Transverse colon (tissue), 4 donors: ENCODE results near the gene KCTD18. TPM values are rescaled to one million over a fixed set of nuclear protein-coding genes. Genes with fewer than 3 reads are reported as not detected.

Experiments used
- DNase-seq: peaks from one replicate; pipeline ENCODE4 v3.0.0-alpha.2; 2019
- H3K27ac ChIP-seq, 4 donors: fragments of 200-600 bp; sonication (generic); 2 replicates each; pipeline ENCODE4 v1.5.1; 2016 to 2018; ENCODE audit warnings: inconsistent platforms in 4 of 4
- H3K27me3 ChIP-seq: fragments of 200-600 bp; sonication (generic); 2 replicates; pipeline ENCODE4 v1.5.1; 2017; ENCODE audit warnings: inconsistent platforms
- H3K36me3 ChIP-seq, 4 donors: fragments of 200-600 bp; sonication (generic); 2 replicates each; pipeline ENCODE4 v1.5.1; 2017 to 2019; ENCODE audit warnings: inconsistent platforms in 4 of 4
- H3K4me1 ChIP-seq, 4 donors: fragments of 200-600 bp; sonication (generic); 2 replicates each; pipeline ENCODE4 v1.5.1; 2017 to 2020; ENCODE audit warnings: inconsistent platforms in 4 of 4
- H3K4me3 ChIP-seq, 4 donors: fragments of 200-600 bp; sonication (generic); 1 replicate in 1 of 4; 2 replicates in 3 of 4; pipeline versions ENCODE4 v1.5.1 to v1.6.1; 2017 to 2019; ENCODE audit warnings: inconsistent platforms in 4 of 4
- H3K9me3 ChIP-seq, 2 donors: fragments of 200-600 bp; sonication (generic); 2 replicates each; pipeline ENCODE4 v1.5.1; 2017 to 2019; ENCODE audit warnings: inconsistent platforms in 2 of 2
- CTCF ChIP-seq, 5 experiments: fragments of 200-600 bp in 3 of 5; fragments of 450-650 bp in 2 of 5; sonication (generic) in 3 of 5; IDR thresholded peaks; 1 replicate in 2 of 5; 2 replicates in 3 of 5; pipeline ENCODE4 v1.5.1; 2016 to 2017; ENCODE audit warnings: antibody characterized with exemption in 5 of 5, inconsistent platforms in 3 of 5, mild to moderate bottlenecking in 2 of 5, moderate library complexity in 1 of 5
- EP300 ChIP-seq: sonication (generic); formaldehyde crosslinking; IDR thresholded peaks from one replicate; pipeline ENCODE4 v1.6.1; 2017; ENCODE audit warnings: antibody characterized with exemption, low read depth
- POLR2A ChIP-seq: fragments of 450-650 bp; IDR thresholded peaks from one replicate; pipeline ENCODE4 v1.6.1; 2016; ENCODE audit warnings: antibody characterized with exemption, mild to moderate bottlenecking, moderate library complexity
- POLR2AphosphoS5 ChIP-seq, 3 donors: sonication (generic); formaldehyde crosslinking; IDR thresholded peaks; one replicate each; pipeline ENCODE4 v1.6.1; 2016; ENCODE audit warnings: antibody characterized with exemption in 3 of 3
- WGBS, 2 donors: methylation state at CpG; one replicate each; pipeline ENCODE4 v1.1.5; 2018; ENCODE audit warnings: low coverage in 1 of 2; 5-methylcytosine and 5-hydroxymethylcytosine counted together
- in situ Hi-C, 4 donors: fragments of 200-750 bp; cut with MboI; loops; one replicate each; pipeline versions ENCODE4 v1.15.0 to v1.15.1; 2017; ENCODE audit warnings: low sequenced_read_pairs in 3 of 4, low pct_ligation_motif_present in 1 of 4, low pct_unique_long_range_greater_than_20kb in 1 of 4
- intact Hi-C: fragments of 100-400 bp; cut with DNase I; formaldehyde crosslinking; loops from one replicate; pipeline ENCODE4 v1.15.1; 2023; ENCODE audit warnings: low total_unique reads
- total RNA-seq, 4 donors: library from RNA; depleted of rRNA; stranded (reverse); fragments of >200 nt; gene quantifications; one replicate each; pipeline ENCODE4 v1.1.0, GENCODE V29; 2016

KCTD18 gene
- total RNA-seq, 4 donors from 2014 or later: 18.5 to 68.5 (median 20.7) TPM

GRCh38 chr2:200455958-200456421 lies 53.9 kb downstream of the KCTD18 start:
- intact Hi-C loops: no loop called here
- in situ Hi-C loops: no loop called here
- TF ChIP-seq POLR2AphosphoS5 (IDR thresholded peaks at IDR 0.05): no peak
- TF ChIP-seq EP300: no peak
- no peak for TF ChIP-seq CTCF (IDR thresholded peaks at IDR 0.05)
- TF ChIP-seq POLR2A: no peak
- H3K27ac ChIP-seq: no peak overlapping the region
- peaks cover 0 to 23% (median 2%) of the 10 kb centered on the region in 4 donors for H3K4me1 ChIP-seq
- WGBS, 2 donors: 62% methylated on average over 4 of the region's 4 CpGs; no CpG with 5 or more reads in 1 of the 2 donors
- H3K36me3 ChIP-seq: peaks cover 0 to 15% (median 0%) of the 10 kb centered on the region in 4 donors
- DNase-seq: no peak
- no peaks in the 10 kb centered on the region for H3K9me3 ChIP-seq
- no peaks in the 10 kb centered on the region for H3K27me3 ChIP-seq
- H3K4me3 ChIP-seq: no peak overlapping the region

DNA sequence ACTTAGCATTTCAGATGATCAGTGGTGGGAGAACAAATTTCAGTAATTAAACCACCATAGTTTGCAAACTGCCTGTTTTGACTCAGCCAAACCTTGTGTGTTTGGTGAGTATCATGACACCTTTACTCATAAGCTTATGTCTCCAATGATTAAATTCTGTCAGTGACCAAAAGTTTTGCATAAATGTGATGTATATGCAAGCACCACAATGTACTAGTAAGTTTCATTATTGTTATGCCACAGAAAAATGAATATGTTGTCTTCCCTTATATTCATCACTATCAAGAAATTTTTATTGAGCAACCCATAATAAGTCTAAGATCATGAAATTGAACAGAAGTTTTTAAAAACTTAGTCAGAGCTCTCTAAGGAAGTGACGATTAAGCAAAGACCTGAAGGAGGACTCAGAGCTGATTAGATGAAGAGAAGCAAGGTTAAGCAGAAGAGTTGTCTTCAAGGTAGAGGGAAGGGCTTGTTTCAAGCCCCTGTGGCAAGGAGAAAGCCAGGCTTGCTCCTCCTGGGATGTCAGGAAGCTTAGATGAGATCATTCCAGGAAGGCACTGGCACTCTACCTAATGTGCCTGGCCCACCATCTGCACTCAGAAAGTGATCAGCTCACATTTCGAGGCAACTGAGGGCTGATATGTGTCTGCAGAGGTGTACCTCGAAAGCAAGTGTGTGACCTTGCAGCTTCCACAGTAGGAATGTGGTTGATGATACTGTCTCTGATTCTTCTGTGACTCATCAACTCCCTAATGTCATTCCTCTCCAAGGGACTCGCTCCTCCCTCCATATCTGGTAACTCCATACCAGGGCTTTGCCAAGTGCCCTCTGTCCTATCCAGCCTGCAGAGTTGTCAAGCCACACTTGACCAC lies 54.7 kb downstream of the KCTD18 start:
- in situ Hi-C loops (no loop called here), intact Hi-C loops (no loop called here)
- H3K27ac ChIP-seq: no peak overlapping the region
- WGBS, 2 donors: 82 to 87% methylated on average over 1 to 4 of the region's 4 CpGs
- H3K4me1 ChIP-seq: peaks cover 0 to 29% (median 2%) of the 10 kb centered on the region in 4 donors
- H3K9me3 ChIP-seq: no peaks in the 10 kb centered on the region
- TF ChIP-seq POLR2A: no peak
- no peak for TF ChIP-seq CTCF (IDR thresholded peaks at IDR 0.05)
- no peak for TF ChIP-seq EP300
- TF ChIP-seq POLR2AphosphoS5 (IDR thresholded peaks at IDR 0.05): no peak
- no peak overlapping the region for H3K4me3 ChIP-seq
- DNase-seq: no peak
- no peaks in the 10 kb centered on the region for H3K27me3 ChIP-seq
- H3K36me3 ChIP-seq: peaks cover 0 to 11% (median 0%) of the 10 kb centered on the region in 4 donors

- 72 to 81% methylated on average over 4 to 5 of the region's 5 CpGs for WGBS, 2 donors
- intact Hi-C loops: no loop called here
- no peak for DNase-seq
- Histone ChIP-seq H3K27me3 (no peaks in the 10 kb centered on the region), H3K9me3 (no peaks in the 10 kb centered on the region), H3K4me1 (peaks cover 0 to 33% (median 2%) of the 10 kb centered on the region in 4 donors), H3K4me3 (no peak overlapping the region), H3K27ac (no peak overlapping the region), H3K36me3 (peaks cover 0 to 3% (median 0%) of the 10 kb centered on the region in 4 donors)
- TF ChIP-seq EP300: no peak
- in situ Hi-C loops: no loop called here
Measured at GRCh38 chr2:200453853-200454534, 55.9 kb downstream of the KCTD18 start.

- Histone ChIP-seq H3K27me3 (no peaks in the 10 kb centered on the region), H3K4me1 (peaks cover 0 to 33% (median 2%) of the 10 kb centered on the region in 4 donors), H3K4me3 (no peak overlapping the region), H3K36me3 (peaks cover 0 to 3% (median 0%) of the 10 kb centered on the region in 4 donors), H3K27ac (no peak overlapping the region), H3K9me3 (no peaks in the 10 kb centered on the region)
- WGBS, 2 donors: 85 to 90% methylated on average over 3 to 8 of the region's 8 CpGs
- no peak for DNase-seq
- intact Hi-C loops: no loop called here
- TF ChIP-seq POLR2A (no peak), POLR2AphosphoS5 (IDR thresholded peaks at IDR 0.05) (no peak), EP300 (no peak), CTCF (IDR thresholded peaks at IDR 0.05) (no peak)
- in situ Hi-C loops: no loop called here
Measured at GRCh38 chr2:200453142-200453852, 56.6 kb downstream of the KCTD18 start.
